ENCODE results near the gene KRT27. TPM values are rescaled to one million over a fixed set of nuclear protein-coding genes. Genes with fewer than 3 reads are reported as not detected.

The KRT27 gene, protein sequence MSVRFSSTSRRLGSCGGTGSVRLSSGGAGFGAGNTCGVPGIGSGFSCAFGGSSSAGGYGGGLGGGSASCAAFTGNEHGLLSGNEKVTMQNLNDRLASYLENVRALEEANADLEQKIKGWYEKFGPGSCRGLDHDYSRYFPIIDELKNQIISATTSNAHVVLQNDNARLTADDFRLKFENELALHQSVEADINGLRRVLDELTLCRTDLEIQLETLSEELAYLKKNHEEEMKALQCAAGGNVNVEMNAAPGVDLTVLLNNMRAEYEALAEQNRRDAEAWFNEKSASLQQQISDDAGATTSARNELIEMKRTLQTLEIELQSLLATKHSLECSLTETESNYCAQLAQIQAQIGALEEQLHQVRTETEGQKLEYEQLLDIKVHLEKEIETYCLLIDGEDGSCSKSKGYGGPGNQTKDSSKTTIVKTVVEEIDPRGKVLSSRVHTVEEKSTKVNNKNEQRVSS
- total RNA-seq (2014; rRNA removed; shearing (Covaris generic)) = 5.9 and 6.9 TPM in 2 replicates
- polyA plus RNA-seq (2015; cell fraction: cytosol; rRNA removed) = 4.3 and 7.1 TPM in 2 replicates
- polyA plus RNA-seq (2015; cell fraction: nucleus; rRNA removed) = 0.91 TPM in 1 of 2 replicates, not detected in the other

DNA sequence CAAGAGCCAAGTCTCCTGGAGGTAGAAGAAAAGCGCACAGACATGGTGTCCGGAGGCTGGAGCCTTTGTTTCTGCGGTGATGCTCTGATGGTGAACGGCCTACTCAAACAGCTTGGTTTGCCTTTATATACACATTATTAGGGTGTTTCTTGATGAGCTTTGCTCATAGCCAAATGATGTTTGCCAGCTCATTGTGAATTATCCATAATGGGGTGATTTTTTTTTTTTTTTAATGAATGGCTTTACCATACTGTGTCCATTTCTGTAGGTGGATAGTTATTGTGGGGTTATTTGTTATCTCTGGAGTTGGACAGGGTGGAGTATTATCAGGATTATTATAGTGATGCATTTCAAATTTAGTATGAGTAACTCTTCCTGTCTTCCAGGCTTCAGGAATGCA, at the start of gene KRT27:
TSS of gene KRT27 (minus strand) at position 101 of the 400 bp plus-strand sequence. CDS start at position 44, 57 bp downstream.
- DNase-seq (ENCODE audit: low read depth, low spot score) = no peak
- in situ Hi-C loops (cut with HindIII; ENCODE audit: low pct_unique_long_range_greater_than_20kb, low sequenced_read_pairs) = no loop called here

DNA sequence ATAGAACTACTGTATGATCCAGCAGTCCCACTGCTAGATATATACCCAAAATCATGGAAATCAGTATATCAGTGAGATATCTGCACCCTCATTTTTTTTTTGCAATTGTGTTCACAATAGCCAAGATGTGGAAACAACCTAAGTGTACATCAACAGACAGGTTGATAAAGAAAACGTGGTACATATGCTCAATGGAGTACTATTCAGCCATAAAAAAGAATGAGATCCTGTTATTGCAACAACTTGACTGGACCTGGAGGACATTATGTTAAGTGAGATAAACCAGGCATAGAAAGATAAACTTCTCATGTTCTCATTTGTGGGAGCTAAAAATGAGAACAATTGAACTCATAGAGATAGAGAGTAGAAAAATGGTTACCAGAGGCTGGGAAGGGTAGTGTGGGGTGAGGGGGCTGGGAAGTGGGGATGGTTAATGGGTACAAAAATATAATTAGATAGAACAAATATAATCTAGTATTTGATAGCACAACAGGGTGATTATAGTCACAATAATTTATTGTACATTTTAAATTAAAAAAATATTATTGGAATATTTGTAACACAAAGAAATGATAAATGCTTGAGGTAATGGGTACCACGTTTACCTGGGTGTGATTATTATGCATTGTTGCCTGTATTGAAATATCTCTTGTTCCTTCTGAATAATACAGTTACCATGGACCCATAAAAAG, 47.9 kb upstream of the KRT27 start:
- DNase-seq (ENCODE audit: low read depth, low spot score) = no peak
- in situ Hi-C loops (cut with HindIII; ENCODE audit: low pct_unique_long_range_greater_than_20kb, low sequenced_read_pairs) = no loop called here

DNA sequence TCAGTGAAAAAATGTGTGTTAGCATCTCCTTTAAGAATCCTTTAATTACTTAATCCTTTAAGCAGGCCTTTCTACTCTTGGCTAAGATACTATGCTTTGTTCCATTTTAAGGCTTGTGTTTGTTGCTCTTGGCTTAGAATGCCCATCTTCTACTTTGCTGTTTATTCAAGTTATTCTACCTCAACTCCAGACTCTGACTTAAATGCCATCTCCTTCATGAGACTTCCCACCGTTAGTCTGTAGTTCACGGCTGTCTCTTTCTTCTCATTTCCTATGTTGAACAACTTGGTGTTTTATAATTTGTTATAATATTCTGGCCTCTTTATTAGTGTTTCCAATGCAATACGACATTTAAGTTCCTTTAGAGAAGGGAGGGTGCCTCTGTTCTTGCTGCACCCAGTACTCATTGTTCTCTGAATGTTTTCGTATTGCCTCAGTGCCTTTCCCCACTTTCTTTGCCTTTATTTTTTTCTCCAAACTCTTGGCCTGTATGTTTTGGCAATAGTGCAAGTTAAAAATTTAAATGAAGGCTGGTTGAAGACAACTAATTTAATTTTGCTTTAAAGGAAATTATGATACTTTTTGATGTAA, 46.2 kb upstream of the KRT27 start:
- no peak for DNase-seq (ENCODE audit: low read depth, low spot score)
- in situ Hi-C loops (cut with HindIII; ENCODE audit: low pct_unique_long_range_greater_than_20kb, low sequenced_read_pairs) = no loop called here

DNA sequence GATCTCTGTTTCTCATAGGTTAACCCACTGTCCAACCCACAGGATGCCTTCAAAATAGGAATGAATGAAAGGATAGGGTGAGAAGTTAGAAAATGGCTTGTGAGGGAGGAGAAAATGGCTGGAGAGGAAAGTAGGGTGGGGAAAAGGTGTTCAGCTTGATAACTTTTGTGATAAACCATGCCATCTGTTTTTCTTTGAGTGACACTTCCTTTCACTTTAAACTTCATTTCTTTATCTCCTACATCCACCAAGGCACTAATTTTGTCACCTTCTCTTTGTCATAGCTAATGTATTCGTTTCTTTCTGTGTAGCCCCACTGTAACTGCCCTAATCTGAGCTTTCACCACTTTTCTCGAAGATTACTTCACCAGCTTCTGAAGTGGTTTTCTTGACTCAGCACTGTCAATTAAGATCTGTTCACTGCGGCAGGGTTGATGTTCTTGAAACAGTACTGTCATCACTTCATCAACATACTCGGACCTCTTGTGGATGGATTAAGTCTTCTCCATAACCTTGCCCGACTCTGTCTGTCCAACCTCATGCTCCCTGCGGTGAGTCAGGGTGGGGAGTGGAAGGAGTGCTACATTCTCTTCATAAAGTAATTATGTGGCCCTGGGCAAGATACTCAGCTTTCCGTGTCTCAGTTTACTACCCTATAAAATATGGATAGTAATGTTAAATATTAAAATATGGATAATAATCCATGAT, 45.5 kb upstream of the KRT27 start:
- in situ Hi-C loops (cut with HindIII; ENCODE audit: low pct_unique_long_range_greater_than_20kb, low sequenced_read_pairs) = no loop called here
- DNase-seq (ENCODE audit: low read depth, low spot score) = no peak

DNA sequence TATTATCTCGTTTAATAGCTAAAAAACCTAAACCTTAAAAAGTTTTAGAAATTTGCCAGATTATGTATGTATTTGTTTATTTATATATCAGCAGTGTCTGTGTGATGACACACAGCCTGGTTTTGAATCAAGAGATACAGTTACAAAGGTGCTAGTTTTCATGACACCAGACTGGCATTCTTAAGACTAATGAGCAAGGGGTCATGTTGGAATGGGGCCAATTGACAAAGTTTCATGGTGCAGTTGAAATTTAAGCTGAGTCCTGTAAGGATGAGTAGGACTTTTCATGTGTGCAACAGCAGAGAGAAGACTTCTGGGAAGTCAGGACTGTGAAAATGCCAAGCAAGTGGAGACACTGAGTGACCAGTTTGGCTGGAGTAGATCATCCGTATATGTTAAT, 43.2 kb upstream of the KRT27 start:
- no peak for DNase-seq (ENCODE audit: low read depth, low spot score)
- in situ Hi-C loops (cut with HindIII; ENCODE audit: low pct_unique_long_range_greater_than_20kb, low sequenced_read_pairs) = no loop called here

DNA sequence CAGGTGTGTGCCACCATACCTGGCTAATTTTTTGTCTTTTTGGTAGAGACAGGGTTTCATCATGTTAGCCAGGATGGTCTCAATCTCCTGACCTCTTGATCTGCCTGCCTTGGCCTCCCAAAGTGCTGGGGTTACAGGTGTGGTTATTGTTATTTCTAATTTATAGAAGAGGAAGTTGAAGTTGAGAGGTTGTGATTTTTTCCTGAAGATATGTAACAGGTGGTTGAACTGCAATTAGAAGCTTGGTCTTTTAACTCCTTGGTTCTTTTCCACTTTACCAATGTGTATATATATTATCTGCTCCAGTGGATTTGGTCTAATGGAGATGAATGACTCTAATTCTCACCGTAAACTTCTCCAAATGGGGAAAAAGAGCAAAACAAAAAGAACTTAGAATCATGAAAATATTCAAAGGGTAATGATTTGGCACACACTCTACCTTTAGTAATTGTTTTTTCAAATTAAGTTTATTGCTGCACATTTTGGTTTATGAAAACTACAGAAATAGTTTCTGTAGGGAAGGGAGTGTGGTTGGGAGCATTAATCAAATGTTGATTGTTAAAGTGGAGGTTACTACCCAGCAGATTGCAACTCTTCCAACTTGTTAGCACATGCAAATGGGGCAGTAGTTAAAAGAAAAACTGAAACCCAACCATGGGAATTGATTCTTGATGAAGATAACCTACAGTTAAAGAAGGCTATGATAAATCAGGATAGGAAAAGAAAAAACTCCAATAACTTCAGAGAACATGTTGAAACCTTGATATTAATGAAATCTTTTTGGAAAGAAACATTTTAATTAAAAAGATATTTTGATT, 41.9 kb upstream of the KRT27 start:
- DNase-seq (ENCODE audit: low read depth, low spot score) = no peak
- in situ Hi-C loops (cut with HindIII; ENCODE audit: low pct_unique_long_range_greater_than_20kb, low sequenced_read_pairs) = no loop called here

DNA sequence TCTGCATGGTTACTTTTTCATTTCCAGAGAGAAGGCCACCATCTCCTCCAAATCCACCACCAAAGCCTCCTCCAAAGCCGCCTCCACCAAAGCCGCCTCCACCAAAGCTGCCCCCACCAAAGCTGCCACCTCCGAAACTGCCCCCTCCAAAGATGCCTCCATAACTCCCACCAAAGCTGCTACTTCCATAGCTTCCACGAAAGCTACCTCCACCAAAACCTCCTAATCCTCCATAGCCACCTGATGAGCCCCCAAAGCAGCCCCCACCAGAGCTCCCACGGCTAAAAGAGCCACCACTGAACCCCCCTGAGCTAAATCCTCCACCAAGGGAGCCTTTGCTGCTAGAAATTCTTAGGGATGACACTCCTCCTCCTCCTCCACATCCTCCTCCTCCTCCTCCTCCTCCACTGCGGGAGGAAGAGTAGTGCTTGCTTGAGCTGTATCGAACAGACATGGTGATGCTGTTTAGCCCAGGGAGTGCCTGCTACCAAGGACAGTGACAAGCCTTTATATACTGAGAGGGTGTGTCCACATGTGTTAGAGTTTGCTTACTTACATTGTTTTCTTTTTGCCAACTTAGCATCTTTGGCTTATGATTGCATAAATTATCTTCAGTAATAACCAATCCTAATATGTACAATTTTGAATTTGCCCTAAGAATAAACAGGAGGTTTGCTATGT, 39.9 kb upstream of the KRT27 start, which contains the start of gene KRT10:
TSS of gene KRT10 (minus strand) at position 483 of the 681 bp plus-strand sequence. CDS start at position 454, 29 bp downstream.
- in situ Hi-C loops (cut with HindIII; ENCODE audit: low pct_unique_long_range_greater_than_20kb, low sequenced_read_pairs) = no loop called here
- DNase-seq (ENCODE audit: low read depth, low spot score) = no peak

DNA sequence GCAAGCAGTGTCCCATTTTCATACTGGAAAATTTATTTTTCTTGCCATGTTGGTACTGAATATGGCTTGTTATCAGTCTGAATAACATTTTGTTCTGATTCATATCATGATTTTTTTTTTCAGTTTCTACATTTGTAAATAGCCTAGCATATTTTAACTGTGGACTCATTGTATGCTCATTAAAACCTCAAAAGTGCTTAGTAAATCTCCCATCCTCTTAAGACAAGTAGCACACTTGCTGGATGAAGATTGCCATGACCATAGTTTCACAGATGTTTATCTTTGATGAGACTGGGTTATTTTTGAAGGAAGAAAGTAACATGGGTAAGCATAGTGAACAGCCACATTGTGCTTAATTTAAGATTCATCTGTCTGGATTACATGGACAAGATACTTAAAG, 39.2 kb upstream of the KRT27 start:
- in situ Hi-C loops (cut with HindIII; ENCODE audit: low pct_unique_long_range_greater_than_20kb, low sequenced_read_pairs) = no loop called here
- no peak for DNase-seq (ENCODE audit: low read depth, low spot score)

DNA sequence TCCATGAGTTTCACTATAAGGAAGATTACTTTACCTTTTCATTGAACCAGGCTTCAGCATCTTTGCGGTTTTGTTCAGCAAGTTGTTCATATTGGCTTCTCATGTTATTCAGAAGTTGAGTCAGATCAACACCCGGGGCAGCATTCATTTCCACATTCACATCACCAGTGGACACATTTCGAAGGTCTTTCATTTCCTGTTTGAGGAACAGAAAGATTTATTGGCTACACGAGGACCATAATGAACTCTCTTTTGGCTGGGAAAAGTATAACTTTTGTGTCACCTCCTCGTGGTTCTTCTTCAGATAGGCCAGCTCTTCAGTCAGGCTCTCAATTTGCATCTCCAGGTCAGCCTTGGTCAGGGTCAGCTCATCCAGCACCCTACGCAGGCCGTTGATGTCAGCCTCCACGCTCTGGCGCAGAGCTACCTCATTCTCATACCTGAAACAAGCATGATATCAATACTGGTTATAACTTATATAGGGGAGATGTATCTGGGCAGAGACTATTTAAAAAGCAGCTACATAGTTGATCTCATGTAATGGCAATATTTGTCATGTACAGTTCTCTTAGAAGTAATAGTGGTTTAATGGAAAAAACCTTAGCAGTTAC, 38.0 kb upstream of the KRT27 start:
- DNase-seq (ENCODE audit: low read depth, low spot score) = no peak
- in situ Hi-C loops (cut with HindIII; ENCODE audit: low pct_unique_long_range_greater_than_20kb, low sequenced_read_pairs) = no loop called here

DNA sequence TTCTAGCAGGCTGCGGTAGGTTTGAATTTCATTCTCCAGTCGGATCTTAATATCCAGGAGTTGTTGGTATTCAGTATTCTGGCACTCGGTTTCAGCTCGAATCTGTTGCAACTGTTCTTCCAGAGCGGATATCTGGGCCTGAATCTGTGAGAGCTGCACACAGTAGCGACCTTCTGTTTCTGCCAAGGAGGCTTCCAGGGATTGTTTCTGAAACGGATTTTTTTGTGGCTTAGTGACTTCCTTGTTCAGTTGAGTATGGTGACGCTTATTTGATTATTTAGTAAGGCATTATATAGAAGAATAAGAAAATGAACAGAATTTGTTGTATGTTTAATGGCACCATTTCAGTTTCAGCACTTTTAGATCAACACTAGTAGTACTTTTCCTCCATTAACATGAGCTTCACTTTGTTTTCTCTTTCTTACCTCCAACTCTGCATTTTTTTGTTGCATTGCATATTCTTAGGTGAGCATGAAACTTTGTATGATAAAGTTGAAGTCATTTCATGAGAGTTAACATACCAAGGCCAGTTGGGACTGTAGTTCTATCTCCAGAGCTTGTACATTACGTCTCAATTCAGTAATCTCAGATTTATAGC, 37.3 kb upstream of the KRT27 start:
- DNase-seq (ENCODE audit: low read depth, low spot score) = no peak
- in situ Hi-C loops (cut with HindIII; ENCODE audit: low pct_unique_long_range_greater_than_20kb, low sequenced_read_pairs) = no loop called here

DNA sequence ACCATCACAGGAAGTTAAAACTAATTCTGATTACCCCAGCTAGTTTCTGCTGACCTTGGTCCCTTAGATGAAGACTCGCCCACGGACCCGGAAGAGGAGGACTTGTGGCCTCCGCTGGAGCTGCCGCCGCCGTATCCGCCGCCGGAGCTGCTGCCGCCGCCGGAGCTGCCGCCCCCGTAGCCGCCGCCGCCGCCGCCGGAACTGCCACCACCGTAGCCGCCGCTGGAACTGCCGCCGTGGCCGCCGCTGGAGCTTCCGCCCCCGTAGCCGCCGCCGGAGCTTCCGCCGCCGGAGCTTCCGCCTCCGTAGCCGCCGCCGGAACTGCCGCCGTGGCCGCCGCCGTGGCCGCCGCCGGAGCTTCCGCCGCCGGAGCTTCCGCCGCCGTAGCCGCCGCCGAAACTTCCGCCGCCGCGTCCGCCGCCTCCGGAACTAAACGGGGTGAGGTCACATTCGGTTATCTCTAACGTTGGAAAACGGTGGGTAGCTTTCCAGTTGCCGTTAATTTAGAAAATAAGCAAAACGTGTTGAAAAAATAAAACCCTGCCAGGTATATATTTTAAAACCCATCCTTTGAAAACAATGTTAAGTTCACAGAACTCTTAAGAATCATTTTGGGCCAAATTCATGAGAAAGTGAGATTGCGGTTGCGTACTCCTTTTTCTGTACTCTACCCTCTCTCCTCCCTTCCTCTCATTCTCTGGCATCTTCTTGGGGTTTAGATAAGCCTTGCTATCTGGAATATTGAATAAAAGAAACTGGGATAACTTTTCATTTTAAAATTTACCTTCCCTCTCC, 36.6 kb upstream of the KRT27 start:
- peak; percentile 81 for DNase-seq (ENCODE audit: low read depth, low spot score)
- in situ Hi-C loops (cut with HindIII; ENCODE audit: low pct_unique_long_range_greater_than_20kb, low sequenced_read_pairs) = no loop called here

DNA sequence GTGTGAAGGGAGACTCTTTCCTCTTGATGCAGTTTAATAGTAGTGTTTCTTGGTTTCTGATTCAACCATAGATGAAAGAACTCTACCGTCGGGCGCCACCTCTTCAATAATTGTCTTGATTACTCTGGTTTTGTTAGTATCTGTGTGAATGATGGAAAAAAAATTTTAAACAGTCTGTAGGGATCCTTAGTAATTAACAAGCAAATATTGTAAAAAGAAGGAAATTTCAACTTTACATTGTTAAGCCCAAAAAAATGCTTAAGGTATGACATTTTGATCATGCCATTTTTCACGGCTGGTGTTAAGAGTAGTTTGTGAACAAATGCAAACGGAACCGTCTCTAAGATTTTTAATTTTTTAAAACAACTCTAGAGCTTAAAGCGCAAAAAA, 36.0 kb upstream of the KRT27 start:
- DNase-seq (ENCODE audit: low read depth, low spot score) = no peak
- in situ Hi-C loops (cut with HindIII; ENCODE audit: low pct_unique_long_range_greater_than_20kb, low sequenced_read_pairs) = no loop called here

DNA sequence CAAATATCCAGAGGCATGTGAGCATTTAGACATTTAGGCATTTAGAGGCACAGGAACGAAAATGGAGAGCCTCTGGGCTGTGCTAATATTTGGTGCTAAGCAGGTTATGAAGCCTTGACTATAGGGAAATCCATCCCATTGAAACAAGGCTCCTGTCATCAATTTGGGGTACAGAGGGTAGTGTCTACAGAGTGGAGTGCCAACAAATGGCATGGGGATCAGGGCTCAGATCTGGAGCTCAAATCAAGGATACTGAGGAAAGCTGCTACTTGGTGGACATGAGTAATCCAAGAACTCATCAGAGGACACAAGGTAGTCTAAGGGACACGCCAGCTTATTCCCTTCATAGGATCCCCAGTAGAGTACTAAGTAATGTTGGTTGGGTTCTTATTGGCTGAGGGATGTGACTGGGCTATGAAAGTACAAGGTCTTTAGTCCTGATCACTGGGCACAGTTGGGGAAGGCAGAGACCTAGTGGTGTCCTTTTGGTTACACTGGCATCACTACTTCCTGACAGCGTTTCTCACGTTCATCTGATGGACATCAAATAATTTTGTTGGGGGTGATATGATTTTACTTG, 34.8 kb upstream of the KRT27 start:
- in situ Hi-C loops (cut with HindIII; ENCODE audit: low pct_unique_long_range_greater_than_20kb, low sequenced_read_pairs) = no loop called here
- no peak for DNase-seq (ENCODE audit: low read depth, low spot score)

DNA sequence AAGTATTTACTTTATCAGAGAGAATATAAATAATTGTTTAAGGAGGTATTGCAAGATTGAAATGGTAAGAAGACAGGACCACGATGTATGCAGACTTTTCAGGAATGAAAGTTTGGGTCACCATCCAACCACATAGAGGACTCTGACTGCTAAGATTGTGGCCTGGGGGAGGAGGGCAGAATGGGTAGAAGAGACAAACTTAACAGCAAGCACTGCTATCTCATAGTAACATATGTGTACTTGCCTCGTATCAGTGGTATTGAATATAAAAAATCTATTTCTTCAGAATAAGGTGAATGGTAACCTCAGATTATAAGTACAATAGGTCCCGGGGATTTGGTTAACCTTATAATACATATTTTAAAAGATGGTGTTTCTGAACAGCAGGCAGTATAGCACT, 34.2 kb upstream of the KRT27 start:
- in situ Hi-C loops (cut with HindIII; ENCODE audit: low pct_unique_long_range_greater_than_20kb, low sequenced_read_pairs) = no loop called here
- DNase-seq (ENCODE audit: low read depth, low spot score) = no peak

DNA sequence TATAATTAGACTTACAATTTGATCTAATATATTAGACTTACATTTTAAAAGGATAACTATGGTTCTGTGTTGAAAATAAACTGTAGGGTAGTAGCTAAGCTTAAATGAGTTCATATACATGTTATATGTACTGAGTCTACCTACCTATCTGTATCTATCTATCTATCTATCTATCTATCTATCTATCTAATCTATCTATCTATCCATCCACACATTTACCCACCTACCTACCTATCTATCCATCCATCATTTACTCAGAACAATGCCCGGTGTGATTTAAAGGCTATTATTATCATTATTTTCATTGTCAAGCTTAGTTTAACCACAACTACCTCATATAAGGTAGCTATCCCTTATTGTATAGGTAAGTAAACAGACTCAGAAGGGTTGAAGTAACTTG, 33.0 kb upstream of the KRT27 start:
- in situ Hi-C loops (cut with HindIII; ENCODE audit: low pct_unique_long_range_greater_than_20kb, low sequenced_read_pairs) = no loop called here
- no peak for DNase-seq (ENCODE audit: low read depth, low spot score)
